GM19023 (cell line): ENCODE measurements around the gene FXYD4.

ENCODE experiments used
- ATAC-seq: cut with Tn5 transposase; IDR thresholded peaks from one replicate; pipeline ENCODE4 v1.9.1; 2021; ENCODE audit warnings: mild to moderate bottlenecking, moderate library complexity; ENCODE audit not compliant: unreplicated experiment

FXYD4 gene

DNA sequence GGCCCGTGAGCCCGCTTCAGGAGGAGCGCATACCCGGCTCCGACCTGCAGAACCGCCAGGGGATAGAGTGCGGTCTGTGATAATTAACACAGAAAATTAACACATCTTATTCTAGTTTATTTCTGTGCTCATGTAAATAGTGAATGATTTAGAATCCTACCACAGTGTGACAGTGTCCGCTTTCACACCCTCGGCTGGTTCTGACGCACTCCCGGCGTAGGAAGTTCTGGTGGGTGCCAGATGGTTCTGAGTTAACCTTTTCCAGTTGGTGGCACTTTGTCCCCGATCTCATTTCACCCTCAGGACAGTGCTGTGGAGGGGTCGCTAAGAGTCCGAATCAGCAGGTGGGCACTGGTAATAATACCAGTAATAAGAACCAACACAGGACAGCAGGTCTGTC is 28.3 kb upstream of the FXYD4 start:
- ATAC-seq, result no peak

DNA sequence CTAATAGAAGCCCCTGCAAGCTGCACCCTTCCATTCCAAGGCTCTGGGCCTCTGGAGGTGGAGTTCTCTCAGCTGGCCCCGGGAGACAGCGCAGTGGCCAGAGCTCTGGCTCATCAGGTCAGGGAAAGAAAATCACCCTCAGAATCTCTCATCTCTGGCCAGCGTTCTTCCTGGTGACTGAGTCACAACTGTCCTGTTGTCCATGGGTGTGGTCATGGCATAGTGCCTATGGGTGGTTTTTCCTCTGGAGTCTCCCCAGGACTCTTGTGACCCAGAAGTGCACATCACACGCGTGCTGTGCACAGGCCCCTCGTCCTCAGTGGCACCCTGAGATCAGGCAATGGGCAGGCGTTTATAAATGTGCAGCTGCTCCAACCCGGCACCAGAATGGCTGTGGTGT is 27.4 kb upstream of the FXYD4 start:
- no peak for ATAC-seq

DNA sequence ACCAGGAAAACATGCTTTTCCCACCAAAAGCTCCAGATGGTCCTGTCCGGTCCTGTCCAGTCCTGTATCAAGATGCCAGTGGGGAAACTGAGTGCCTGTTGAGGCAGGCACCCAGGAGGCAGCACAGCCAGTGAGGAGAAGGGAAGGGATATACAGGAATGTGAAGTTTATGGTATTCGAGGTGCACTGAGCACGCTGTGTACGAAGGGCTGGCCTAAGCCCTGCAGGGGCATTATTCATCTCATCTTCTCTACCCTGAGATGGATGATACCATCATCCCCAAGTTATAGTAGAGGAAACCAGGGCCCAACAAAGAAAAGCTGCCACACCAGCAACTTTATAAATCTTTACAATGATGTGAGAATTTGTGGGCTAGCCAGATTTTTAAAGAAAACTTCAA is 23.4 kb upstream of the FXYD4 start:
- ATAC-seq, result no peak

- ATAC-seq, result peak; percentile 98
These were observed 22.7 kb upstream of the FXYD4 start for GRCh38 chr10:43348511-43349312.

DNA sequence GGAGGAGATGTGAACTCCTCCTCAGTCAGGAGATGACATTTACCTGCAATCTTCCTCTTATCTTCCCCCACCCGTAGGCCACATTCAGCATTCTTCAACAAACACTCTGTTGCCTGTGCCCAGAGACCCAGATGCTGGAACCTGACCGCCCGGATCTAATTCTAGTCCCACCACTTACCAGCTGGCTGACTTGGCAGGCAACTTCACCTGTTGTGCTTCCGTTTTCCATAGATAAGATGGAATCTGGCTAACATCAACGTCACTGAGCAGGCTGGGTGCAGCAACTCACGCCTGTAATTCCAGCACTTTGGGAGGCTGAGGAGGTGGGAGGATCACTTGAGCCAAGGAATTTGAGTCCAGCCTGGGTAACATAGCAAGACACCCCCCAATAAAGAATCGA is 21.3 kb upstream of the FXYD4 start:
- ATAC-seq, result no peak

DNA sequence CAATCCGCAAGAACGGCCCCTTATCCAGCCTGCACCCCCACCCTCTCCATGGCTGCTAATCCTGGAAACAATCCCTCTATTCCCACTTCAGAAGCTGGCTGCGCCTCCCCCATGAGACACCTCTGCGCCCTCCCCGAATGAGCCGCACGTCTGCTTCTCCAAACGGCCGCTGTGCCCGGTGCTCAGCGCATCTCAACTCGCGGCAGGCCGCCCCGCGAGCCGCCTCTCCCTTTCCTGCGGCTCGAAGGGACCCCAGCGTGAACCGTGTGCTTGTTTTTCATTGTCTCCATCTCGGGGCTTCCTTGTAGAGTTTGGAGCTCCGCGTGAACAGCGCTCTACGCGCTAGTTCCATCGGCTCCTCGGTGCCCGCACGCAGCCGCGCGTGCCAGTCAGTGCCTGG is 20.8 kb upstream of the FXYD4 start:
- ATAC-seq, result no peak

DNA sequence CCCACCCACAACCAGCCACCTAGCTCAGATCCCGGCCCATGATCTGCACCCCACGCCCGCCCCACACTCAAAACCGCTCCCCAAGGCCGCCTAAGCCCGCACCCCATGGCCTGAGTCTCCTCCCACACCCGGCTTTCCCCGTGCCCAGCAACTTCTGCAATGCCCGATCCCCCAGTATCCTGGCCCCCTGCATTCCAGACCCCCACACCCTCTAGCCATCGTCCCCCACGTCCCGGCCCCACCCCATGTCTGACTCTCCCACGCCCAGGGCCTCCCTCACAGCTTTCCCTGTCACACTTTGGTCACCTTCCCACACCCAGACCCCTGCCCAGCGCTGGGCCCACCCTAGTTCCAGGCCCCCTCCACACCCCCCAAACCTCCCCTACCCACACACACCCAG is 20.1 kb upstream of the FXYD4 start:
- ATAC-seq, result no peak

DNA sequence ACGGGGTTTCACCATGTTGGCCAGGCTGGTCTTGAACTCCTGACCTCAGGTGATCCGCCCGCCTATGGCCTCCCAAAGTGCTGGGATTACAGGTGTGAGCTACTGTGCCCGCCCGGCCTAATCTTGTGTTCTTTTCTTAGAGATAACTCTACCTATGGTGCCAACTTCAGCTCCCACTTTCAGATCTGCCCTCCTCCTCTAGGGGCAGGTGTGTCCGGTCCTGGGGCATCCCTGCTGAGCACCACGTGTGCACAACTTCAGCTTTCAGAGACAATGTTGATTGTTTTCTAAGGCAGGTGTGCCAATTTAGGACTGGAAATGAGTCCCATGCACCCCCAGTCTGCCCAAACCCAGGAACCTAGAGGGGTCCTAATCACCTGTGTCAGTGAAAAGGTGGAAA is 18.5 kb upstream of the FXYD4 start:
- no peak for ATAC-seq

- no peak for ATAC-seq
These were observed 17.7 kb upstream of the FXYD4 start for GRCh38 chr10:43353495-43354329.

DNA sequence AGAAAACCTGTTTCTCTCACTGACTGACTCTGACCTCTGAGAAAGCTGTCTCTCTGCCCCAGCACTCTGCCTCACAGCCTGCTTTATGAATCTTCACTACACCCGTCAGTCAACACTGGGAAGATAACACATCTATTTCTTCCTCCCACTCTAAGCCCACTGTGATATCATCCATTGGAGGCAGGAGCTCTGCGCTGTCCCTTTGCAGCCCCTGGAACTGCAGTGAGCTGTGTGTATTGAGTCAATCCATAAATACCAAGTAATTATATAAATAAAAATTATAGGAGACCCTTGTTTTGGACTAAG is 17.2 kb upstream of the FXYD4 start:
- ATAC-seq, result no peak

GRCh38 chr10:43354879-43355380 is 16.5 kb upstream of the FXYD4 start:
- no peak for ATAC-seq

DNA sequence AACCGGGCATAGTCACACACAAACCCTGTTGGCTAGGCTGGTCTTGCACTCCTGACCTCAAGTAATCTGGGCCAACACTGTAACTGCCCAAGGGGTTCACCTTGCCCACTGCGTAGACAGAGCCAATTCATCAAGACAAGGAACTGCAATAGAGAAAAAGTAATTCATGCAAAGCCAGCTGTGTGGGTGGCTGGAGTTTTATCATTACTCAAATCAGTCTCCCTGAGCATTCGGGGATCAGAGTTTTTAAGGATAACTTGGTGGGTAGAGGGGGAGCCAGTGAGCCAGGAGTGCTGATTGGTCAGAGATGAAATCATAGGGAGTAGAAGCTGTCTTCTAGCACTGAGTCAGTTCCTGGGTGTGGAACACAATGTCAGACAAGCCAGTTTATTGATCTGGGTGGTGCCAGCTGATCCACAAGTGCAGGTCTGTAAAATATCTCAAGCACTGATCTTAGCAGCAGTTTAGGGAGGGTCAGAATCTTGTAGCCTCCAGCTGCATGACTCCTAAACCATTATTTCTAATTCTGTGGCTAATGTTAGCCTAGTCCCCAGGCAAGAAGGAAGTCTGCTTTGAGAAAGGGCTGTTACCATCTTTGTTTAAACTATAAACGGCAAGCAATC is 15.6 kb upstream of the FXYD4 start:
- no peak for ATAC-seq

DNA sequence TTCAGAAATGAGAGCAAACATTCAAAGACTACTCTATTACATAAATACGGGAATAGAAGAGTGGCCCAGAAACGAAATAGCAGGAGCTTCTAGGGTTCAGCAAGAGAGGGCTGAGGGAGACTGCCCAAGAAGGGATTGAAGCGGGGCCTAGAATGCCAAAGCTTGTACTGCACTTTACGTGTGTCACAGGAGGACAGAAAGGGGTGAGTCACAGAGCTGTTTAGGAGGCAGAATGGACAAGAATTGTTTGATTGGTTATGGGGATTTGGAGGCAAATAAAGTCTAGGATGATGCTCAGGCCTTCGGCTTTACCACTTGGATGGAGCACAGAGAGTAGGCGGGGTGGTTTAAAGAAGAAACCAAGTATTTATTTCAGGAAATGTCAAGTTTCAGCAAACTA is 11.3 kb upstream of the FXYD4 start:
- no peak for ATAC-seq

GRCh38 chr10:43361547-43362190 is 9.8 kb upstream of the FXYD4 start:
- no peak for ATAC-seq

GRCh38 chr10:43362191-43362839 is 9.1 kb upstream of the FXYD4 start:
- peak; percentile 97 for ATAC-seq

GRCh38 chr10:43365001-43365400 is 6.4 kb upstream of the FXYD4 start:
- no peak for ATAC-seq

- ATAC-seq, result no peak
These were observed 1.5 kb upstream of the FXYD4 start for GRCh38 chr10:43369921-43370320.

DNA sequence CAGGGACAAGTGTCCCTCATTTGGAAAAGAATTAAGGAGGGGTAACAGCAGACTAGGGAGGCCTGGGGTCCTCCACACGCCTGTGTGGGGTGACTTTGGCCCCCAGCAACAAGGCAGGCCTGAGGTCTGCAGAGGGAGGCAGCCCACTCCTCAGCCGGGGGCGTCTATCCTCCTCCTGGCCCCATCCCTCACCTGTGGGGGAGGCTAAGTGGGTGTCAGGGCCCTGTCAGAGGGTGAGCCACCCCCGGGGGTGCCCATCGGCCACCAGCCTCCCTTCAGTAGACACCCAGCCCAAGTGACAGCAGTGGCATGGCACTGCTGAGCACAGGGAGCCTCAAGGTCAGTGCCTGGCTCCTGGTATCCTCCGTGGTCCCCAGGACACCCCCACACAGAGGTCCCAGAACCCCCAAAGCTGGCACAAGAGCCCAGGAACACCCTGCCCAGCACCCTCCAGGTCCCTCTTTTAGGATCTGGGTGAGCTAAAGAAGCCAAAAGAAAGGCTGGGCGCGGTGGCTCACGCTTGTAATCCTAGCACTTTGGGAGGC is 693 bp upstream of the FXYD4 start:
- no peak for ATAC-seq

DNA sequence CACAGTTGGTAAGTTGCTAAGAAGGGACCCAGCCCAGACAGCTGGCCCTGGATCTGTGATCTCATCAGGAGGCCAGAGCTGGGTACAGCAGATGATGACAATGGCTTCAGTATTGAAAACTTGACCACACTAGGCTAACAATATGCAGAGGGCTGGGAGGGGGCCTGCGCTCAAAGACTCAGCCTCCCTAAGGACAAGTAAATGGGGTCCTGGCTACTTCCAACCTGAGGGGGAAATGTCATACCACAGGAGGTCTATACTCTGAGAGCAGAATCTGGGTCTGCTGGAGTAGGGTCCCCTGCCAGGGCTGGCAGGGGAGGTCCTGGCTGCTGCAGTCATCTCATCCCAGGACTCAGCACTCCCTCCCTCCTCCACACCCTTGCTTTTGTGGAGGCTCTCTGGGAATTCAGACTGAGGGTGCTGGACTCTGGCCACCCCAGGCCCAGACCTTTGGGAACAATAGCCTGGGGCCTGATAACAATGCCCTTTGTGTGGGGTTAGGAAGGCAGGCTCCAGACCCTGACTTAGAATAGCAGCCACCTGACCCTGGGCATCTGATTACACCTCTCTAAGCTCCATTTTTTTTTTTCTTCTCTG is 1.4 kb downstream of the FXYD4 start:
- ATAC-seq, result no peak

DNA sequence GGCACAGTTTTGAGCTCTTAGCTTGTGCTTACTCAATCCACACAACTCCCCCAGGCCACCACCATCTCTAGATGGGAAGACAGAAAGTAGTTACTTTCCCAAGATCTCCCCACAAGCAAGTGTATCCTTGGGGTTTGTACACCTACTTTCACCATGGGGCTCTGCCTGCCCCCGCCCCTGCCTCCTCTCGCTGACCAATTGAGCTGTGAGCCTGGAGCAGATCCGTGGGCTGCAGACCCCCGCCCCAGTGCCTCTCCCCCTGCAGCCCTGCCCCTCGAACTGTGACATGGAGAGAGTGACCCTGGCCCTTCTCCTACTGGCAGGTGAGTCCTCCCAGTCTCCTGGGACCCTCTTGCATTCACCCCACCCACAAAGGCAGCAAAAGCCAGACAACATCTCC is 2.0 kb downstream of the FXYD4 start:
- no peak for ATAC-seq
